GM13977 (cell line): ENCODE data around the gene RIPPLY1.

Source experiments
- DNase-seq: peaks from one replicate; pipeline ENCODE4 v3.0.0; 2012; ENCODE audit warnings: low spot score
- in situ Hi-C: fragments of 300-500 bp; cut with MboI; formaldehyde crosslinking; loops from one replicate; pipeline ENCODE4 v1.12.0; 2022; ENCODE audit warnings: low sequenced_read_pairs, low pct_unique_long_range_greater_than_20kb, mixed read lengths, inconsistent platforms; ENCODE audit not compliant: unreplicated experiment
- TF ChIP-seq, protein P1 (sequence below): IDR thresholded peaks from 2 replicates; pipeline ENCODE4 v1.5.1; 2012; ENCODE audit warnings: mild to moderate bottlenecking, control low read depth; ENCODE audit not compliant: insufficient read depth; ENCODE audit errors: extremely low read depth, missing control alignments

RIPPLY1 gene, protein sequence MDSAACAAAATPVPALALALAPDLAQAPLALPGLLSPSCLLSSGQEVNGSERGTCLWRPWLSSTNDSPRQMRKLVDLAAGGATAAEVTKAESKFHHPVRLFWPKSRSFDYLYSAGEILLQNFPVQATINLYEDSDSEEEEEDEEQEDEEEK

DNA sequence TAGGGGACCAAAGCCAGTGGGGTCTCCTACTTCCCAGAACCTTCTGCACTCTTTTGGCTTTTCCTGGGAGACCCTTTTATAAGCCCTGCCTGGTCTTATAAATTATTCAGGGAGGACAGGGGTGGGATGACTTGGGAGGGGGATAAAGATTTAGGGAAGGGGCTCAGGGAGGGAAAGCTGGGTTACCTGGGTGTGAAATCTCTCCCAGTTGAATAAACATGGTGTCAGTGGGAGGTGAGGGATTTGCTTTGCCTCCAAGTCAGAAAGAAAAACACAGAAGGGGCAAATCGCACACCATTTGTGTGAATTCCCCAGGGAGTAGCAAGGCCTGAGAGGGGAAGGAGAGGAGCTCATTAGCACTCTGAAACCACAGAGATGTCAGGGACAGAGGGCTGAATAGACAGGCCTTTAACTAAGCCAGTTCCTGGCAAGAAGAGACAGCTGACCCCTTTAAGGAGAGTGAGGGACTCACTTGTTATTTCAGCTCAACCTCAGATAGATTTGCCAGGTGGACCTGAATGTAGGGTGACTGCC lies at the start of gene RIPPLY1:
RIPPLY1 (minus strand) TSS at position 51 of the 534 bp plus-strand sequence. CDS start 54 bp downstream, outside the sequence.
- in situ Hi-C loops = no loop called here
- no peak for DNase-seq
- TF ChIP-seq, protein P1, sequence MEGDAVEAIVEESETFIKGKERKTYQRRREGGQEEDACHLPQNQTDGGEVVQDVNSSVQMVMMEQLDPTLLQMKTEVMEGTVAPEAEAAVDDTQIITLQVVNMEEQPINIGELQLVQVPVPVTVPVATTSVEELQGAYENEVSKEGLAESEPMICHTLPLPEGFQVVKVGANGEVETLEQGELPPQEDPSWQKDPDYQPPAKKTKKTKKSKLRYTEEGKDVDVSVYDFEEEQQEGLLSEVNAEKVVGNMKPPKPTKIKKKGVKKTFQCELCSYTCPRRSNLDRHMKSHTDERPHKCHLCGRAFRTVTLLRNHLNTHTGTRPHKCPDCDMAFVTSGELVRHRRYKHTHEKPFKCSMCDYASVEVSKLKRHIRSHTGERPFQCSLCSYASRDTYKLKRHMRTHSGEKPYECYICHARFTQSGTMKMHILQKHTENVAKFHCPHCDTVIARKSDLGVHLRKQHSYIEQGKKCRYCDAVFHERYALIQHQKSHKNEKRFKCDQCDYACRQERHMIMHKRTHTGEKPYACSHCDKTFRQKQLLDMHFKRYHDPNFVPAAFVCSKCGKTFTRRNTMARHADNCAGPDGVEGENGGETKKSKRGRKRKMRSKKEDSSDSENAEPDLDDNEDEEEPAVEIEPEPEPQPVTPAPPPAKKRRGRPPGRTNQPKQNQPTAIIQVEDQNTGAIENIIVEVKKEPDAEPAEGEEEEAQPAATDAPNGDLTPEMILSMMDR = no peak

DNA sequence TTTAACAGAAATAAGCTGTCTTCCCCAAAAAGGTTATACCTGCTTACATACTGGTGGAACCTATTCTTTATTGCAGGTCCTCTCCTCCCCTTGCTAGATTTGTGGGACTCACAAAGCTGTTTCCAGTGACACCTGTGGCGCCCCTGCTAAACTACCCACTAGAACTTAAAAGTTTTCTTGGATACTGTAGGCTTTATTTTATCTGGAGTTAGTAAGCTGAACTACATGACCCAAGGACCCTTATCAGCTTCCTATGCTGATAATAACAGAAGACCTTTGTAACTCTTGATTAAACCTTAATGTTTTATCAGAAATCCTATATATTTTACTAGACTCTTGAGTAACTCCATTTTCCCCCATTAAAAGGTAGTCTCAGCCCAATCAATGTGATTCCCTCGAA lies 49.4 kb upstream of the RIPPLY1 start:
- no peak for DNase-seq
- in situ Hi-C loops = no loop called here
- TF ChIP-seq, protein P1 = no peak

DNA sequence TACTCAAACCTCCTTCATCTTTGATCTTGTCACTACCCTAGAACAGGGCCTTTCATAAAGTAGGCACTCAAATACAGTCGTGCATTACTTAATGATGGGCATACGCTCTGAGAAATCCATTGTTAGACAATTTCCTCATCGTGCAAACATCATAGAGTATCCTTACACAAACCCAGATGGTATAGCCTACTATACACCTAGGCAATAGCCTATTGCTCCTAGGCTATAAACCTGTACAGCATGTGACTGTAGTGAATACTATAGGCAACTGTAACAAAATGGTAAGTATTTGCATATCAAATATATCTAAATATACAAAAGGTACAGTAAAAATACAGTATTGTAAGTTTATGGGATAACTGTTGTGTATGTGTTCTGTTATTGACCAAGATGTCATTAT lies 48.9 kb upstream of the RIPPLY1 start:
- TF ChIP-seq, protein P1 = no peak

DNA sequence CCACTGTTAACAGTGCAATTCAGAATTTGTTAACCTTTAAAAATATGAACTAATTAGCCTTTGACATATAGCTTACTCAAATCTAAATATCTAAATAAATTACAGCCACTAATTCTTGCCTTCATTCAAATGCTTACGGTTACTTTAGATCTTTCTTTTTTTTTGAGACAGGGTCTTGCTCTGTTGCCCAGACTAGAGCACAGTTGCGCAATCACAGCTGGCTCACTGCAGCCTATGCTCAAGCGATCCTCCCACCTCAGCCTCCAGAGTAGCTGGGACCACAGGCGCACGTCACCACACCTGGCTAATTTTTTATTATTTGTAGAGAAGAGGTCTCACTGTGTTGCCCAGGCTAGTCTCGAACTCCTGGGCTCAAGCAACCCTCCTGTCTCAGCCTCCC lies 48.1 kb upstream of the RIPPLY1 start:
- TF ChIP-seq, protein P1 = no peak
- no peak for DNase-seq
- in situ Hi-C loops = no loop called here

More for the DNA sequence above, 48.9 kb upstream of the RIPPLY1 start:
- in situ Hi-C loops = no loop called here
- DNase-seq = no peak

DNA sequence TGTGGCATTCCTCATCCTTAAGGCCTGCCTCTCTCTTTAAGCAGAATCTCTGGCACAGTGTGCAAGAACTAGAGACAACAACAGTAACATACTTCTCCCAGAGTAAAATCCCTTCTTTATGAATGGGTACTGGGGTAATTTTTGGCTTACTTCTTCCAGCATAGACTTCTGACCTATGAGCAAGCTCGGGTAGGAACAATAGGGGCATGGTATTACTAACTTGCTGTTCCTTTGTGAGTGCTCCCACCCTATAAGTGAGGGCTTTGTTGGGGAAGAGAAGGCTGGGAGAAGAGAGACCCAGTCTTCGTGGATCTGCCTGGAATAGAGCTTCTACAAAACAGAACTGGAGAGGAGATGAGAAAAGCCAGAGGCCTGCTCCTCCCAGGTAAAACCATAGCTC lies 47.2 kb upstream of the RIPPLY1 start:
- in situ Hi-C loops = no loop called here
- TF ChIP-seq, protein P1 = no peak
- no peak for DNase-seq

DNA sequence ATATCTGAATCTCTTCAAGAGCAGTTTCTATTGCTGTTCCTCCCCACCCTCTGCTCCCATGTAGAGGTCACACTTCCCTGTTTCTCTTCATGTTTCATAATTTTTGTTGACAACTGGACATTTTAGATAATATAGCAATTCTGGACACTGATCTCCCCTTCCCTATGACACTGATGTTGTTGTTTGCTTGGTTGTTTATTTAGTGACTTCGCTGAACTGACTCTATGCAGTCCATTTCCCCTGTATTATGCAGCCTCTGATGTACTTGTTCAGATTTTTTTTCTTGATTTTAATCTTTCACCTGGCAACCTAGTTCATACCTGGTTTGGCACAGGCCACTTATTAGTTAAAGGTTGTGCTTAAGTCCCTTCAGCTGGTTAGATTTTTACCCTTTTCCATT lies 46.2 kb upstream of the RIPPLY1 start:
- in situ Hi-C loops = no loop called here
- TF ChIP-seq, protein P1 = no peak

More for the DNA sequence above, 46.2 kb upstream of the RIPPLY1 start:
- DNase-seq = no peak
